GM21619 (cell line): ENCODE results near the gene PLSCR3.
"Not testable (repeated sequence)": the region's sequence is repeated elsewhere in the genome, so short reads cannot be mapped to it uniquely, and the experiment has no call there.

Source experiments
- ATAC-seq: cut with Tn5 transposase; IDR thresholded peaks from one replicate; pipeline ENCODE4 v1.9.1; 2021; ENCODE audit not compliant: unreplicated experiment

The PLSCR3 gene

DNA sequence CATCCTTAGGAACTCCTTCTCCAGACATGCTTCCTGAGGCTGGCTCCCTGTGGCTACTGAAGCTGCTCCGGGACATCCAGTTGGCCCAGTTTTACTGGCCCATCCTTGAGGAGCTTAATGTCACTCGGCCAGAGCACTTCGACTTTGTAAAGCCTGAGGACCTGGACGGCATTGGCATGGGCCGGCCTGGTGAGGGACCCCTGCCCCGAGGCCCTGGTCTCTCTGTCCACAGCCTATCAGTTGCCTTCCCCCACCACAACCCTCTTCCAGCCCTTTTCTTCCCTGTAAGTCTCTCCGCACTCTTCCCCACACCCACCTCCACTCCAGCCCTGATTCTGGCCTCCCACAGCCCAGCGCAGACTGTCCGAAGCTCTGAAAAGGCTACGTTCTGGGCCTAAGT is 11.4 kb downstream of the PLSCR3 start:
- ATAC-seq: no peak

DNA sequence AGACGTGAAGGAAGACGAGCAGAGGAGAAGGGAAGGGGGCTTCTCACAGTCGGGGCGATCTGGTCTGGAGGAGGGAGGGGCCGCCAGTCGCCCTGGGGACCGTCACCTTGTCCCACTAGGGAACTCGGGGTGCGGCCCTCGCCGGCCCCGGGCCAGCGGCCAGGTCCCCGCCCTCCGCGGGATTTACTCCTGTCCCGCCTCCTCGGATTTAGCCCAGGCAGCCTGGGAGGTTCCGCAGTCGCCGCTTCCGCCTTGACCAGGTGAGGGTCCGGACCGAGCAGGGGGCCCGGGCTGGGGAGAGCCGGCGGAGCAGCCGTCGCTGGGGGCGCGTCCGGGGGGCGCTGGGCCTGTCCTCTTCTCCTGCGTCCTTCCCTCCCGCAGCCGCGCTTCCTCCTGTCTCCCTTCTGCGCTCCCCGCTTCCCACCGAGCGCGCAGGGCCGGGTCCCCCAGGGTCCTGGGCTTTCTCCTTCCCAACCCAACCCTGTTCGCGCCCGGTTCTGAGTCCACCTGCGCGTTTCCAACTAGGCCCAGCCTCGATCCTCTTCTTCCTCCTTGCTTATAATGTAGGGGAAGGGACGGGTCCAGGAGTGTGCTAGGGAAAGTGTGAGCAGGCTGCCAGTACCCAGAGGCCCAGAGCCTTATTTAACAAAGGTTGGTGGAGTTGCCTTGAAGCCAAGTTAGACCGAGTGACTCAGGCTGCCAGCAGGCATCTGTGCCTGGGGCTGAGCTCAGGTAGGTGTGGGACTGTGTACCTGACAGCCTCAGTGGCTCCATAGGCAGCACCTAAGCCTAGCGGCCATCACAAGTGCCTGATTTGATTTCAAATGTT is 13.3 kb downstream of the PLSCR3 start, which contains the start of gene TNK1:
Gene TNK1, plus strand, starts transcription at position 235 of the 829 bp plus-strand sequence. CDS start 1,838 bp downstream, outside the sequence.
- no peak for ATAC-seq

- no peak for ATAC-seq
Observed at GRCh38 chr17:7380321-7380720, 14.0 kb downstream of the PLSCR3 start.

DNA sequence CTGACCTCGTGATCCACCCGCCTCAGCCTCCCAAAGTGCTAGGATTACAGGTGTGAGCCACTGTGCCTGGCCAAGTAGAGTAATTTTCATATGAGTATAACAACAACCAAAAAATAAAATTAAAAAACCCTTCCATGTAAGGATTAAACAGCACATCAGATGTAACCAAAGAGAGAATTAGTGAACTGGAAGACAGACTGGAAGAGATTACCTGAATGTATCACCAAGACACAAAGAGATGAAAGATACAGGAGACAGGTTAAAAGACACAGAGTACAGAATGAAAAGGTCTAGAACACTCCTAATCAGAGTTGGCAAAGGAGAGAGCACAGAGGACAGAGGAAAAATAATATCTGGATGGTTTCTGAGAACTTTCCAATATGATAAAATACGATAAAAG is 15.2 kb downstream of the PLSCR3 start:
- ATAC-seq: no peak

- no peak for ATAC-seq
Observed at GRCh38 chr17:7374353-7374752, 20.0 kb downstream of the PLSCR3 start.

GRCh38 chr17:7370853-7371252 is 23.5 kb downstream of the PLSCR3 start:
- ATAC-seq: no peak

DNA sequence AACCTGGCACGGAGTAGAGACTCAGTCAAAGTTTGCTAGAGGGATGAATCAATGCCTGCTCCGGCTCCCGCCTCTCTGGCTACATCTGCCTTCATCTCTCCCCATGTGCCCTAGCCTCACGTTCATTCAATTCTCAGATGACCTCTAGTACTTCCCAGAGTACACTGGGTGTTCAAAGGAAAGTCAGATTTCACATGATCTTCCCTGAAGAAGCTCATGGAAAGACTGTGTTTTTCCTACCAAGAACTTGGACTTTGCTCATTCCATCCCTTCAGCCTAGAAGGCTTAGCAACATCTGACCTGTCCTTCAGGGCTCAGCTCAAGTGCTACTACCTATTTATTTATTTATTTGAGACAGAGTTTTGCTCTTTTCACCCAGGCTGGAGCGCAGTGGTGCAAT is 24.5 kb downstream of the PLSCR3 start:
- no peak for ATAC-seq

- not testable (repeated sequence) for ATAC-seq
Observed at GRCh38 chr17:7368599-7368994, 25.7 kb downstream of the PLSCR3 start.

DNA sequence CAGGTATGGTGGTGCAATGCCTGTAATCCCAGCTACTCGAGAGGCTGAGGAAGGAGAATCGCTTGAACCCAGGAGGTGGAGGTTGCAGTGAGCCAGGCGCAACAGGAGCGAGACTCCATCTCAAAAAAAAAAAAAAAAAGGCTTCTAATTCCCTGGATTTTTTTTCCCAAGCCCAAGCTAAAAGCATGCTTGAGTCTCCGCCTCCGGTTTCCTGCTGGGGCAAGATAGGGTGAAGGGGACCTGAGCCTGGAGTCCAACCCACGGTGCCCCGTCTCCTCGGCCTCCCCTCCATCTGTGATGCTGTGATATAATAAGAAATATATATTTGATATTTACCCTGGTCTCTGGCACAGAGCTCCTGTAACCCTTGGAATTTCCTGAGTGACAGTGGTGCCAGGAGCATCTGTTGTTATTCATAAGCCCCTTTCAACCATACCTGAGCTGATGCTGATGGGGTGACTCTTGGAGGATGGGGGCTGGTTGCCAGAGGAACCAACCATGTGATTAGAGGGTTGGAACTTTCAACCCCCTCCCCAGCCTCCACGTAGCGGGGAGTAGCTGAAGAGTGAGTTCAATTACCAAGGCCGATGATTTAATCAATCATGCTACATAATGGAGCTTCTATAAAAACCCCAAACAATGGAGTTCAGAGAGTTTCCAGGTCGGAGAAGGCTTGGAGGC is 26.3 kb downstream of the PLSCR3 start:
- no peak for ATAC-seq

DNA sequence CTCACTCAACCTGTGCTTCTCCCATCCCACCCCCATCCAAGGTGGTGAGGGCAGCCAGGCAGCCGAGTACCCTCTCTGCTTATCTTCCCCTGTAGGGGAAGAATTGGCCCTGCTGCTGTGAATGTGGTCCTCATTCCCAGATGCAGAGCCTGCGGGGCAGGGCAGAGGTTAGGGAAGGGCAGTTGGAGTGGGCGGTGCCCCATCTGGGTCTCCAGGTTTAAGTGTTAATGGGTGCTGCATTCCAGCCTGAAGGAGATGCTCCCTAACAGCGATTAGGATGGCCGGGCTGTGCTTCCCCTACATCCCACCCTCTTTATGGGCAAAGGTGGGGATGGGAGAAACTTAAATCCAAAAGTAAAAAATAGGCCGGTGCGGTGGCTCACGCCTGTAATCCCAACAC is 27.2 kb downstream of the PLSCR3 start:
- ATAC-seq: no peak

DNA sequence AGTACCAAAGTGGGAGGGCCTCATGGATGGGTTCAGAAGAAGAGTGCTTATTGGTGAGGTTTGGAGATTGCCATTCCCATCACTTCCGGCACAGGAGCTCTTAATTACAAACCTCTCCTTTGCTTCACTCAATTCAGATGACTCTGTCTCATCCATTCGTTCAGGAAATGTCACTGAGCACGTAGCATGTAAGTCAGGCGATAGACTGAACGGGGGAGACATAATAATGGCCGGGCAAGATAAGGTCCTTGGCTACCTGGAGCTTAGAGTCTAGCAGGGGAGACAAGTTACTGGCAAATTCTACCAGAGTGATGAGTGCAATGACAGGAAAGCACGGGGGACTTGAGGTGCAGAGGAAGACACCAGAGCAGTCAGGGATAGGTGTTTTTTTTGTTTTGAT is 28.4 kb downstream of the PLSCR3 start:
- not testable (repeated sequence) for ATAC-seq

DNA sequence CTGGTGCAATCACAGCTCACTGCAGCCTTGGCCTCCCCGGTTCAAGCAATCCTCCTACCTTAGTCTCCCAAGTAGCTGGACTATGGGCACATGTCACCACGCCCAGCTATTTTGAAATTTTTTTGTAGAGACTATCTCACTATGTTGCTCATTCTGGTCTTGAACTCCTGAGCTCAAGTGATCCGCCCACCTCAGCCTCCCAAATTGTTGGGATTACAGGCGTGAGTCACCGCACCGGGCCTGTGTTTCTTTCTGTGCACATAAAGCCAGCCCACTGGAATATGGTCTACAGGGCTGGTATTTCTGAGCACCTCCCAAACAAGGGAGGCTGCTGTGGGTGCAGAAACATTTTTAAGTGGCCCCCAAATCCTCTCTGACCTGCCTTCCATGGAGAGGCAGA is 31.0 kb downstream of the PLSCR3 start:
- ATAC-seq: no peak

GRCh38 chr17:7361906-7362305 is 32.4 kb downstream of the PLSCR3 start:
- ATAC-seq: no peak

DNA sequence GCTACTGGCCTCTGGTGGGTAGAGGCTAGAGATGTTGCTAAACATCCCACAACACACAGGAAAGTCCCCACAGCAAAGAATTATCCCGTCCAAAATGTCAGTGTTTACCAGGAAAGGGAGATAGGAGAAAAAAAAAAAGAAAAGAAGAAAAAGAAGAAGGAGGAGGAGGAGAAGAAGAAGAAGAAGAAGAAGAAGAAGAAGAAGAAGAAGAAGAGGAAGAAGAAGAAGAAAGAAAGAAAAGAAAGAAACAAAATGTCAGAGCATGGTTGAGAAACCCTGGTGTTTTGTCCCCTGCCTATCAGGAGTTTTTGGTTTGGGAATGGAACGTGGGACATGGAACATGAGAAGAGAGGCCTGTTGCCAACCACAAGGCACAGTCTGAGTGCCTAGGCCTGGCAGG is 36.9 kb downstream of the PLSCR3 start:
- no peak for ATAC-seq

GRCh38 chr17:7356756-7357155 is 37.6 kb downstream of the PLSCR3 start:
- ATAC-seq: no peak

DNA sequence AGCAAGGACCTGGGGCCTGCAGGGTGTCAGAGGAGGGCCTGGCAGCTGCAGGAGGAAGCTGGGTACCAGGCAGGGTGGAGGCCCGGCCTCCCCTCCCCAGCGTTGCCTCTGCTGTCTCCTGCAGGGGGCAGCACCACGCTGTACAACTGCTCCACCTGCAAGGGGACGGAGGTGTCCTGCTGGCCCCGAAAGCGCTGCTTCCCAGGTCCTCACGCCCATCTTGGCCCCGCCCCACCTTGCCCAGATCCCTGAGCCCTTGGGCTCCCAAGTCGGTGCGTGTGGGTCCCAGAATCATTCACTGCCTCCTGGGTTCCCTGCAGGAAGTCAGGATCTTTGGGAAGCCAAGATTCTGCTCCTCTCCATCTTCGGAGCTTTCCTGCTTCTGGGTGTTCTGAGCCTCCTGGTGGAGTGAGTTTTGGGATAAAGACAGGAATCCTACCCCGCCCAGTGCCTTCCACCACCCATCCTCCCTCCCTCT is 38.2 kb downstream of the PLSCR3 start:
- no peak for ATAC-seq

DNA sequence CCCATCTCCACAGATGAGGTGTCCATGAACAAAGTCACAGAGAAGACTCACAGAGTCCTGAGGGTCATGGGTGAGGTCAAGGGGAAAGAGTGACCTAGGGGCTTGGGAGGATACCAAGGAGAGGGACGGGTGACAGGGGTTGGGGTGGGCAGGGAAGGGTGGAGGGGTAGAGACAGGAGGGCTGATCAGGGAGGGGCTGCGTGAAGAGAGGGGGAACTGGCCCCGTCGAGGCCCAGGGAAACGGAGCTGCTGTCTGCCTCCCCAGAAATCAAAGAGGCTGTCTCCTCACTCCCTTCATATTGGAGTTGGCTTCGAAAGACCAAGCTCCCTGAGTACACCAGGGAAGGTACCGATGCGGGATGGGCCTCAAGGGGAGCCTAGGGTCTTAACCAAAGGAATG is 38.8 kb downstream of the PLSCR3 start:
- ATAC-seq: no peak

- ATAC-seq: no peak
Observed at GRCh38 chr17:7355053-7355452, 39.3 kb downstream of the PLSCR3 start, which contains the start of gene TMEM95. Gene TMEM95 (plus strand): TSS chr17:7355156. CDS start chr17:7355205, 49 bp downstream.

GRCh38 chr17:7354262-7354843 is 40.0 kb downstream of the PLSCR3 start:
- ATAC-seq: no peak

DNA sequence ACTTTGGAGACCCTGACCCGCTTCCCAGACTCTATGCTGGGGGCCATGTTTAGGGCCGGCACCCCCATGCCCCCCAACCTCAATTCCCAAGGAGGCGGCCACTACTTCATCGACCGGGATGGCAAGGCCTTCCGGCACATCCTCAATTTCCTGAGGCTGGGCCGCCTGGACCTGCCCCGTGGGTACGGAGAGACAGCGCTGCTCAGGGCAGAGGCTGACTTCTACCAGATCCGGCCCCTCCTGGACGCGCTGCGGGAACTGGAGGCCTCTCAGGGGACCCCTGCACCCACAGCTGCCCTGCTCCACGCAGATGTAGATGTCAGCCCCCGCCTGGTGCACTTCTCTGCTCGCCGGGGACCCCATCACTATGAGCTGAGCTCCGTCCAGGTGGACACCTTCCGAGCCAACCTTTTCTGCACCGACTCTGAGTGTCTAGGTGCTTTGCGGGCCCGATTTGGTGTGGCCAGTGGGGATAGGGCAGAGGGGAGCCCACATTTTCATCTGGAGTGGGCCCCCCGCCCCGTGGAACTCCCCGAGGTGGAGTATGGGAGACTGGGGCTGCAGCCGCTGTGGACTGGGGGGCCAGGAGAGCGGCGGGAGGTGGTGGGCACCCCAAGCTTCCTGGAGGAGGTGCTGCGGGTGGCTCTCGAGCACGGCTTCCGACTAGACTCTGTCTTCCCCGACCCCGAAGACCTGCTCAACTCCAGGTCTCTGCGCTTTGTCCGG is 41.3 kb downstream of the PLSCR3 start:
- no peak for ATAC-seq

- no peak for ATAC-seq
Observed at GRCh38 chr17:7352503-7352889, 41.8 kb downstream of the PLSCR3 start.
